Stimulated activated CD8-positive, alpha-beta memory T cell treated with anti-CD3 and anti-CD28 coated beads, Interleukin-4, amount 100 ng/mL, for 48 hours (primary cell): Measurements from ENCODE around the gene C21orf58.

Experiments
- DNase-seq: peaks from one replicate; pipeline ENCODE4 v3.0.0-alpha.2; 2020

Gene C21orf58

DNA sequence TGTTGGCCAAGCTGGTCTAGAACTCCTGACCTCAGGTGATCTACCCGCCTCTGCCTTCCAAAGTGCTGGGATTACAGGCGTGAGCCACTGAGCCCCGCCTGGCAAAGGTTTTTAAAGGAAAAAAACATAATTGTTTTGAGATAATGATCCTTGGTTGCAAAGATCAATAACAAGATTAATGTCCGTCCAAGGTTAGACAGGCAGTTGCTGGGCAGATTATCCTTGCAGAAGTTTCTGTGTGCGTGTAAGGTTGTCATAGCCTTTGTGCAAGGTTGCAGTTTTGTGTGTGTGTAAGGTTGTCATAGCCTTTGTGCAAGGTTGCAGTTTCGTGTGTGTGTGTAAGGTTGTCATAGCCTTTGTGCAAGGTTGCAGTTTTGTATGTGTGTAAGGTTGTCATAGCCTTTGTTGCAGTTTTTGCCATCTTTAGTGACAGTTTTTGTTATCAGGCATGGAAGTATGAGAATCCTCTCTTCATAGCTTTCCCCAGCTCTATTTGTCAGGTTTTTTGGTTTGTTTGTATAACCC, 34.0 kb downstream of the C21orf58 start:
- DNase-seq = no peak

- no peak for DNase-seq
These were observed 36.1 kb downstream of the C21orf58 start for GRCh38 chr21:46287541-46287940.

DNA sequence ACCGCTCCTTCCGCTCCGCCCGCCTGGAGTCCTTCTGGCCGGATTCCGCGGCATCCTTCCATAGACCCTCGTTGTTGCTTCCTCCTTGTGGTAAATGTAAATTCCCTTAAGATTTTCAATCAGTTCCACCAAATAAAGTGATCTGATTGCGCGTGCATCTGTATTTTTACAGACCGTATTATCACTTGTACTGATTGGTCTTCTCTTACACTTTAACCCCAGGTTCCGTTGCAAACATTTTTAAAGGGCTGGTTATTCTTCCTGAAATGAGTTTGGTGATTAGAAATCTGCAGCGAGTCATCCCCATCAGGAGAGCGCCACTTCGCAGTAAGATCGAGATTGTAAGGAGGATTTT, 37.0 kb downstream of the C21orf58 start:
- DNase-seq = no peak

DNA sequence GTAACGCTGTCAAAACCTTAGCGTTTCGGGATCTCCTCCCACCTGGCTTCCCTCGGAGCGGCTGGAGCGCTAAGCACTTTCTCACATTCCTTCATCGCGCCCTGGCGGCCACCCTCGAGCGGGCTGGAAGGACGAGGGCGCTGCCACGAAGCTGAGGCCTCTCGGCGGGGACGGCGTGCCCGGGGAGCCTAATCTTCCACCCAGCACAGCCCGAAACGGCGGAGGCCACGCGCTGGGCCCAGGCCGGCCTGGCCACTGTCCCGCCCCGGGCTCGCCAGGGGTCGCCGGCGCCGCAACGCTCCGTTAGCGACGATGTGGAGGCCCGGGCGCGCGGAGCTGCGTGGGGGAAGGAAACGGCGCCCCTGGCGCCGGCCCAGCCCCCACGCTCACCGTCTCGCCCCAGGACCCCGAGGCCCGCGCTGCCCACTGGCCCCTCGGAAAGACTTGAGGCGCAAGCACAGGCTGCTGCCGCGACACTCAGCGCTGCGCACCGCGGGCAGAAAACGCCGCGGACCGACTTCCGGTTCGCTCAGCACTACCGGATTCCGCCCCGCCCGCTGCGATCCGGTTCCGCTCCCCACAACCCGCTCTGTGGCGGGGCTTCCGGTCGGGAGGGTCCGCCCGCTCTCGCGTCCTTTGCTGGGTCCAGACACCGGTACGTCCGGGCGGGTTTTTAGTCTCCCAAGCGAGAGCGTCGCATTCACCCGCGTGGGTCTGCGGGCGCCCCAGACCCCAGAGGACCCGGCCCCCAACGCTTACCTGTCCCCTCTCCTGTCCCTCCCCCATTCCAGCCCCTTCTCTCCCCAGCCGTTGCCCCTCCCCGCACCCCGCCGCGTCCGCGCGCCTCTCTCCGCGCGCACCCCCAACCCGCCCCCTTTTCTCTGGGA, 37.7 kb downstream of the C21orf58 start, which contains the start of gene YBEY:
YBEY (plus strand) TSS at position 582 of the 887 bp plus-strand sequence. CDS start 572 bp downstream, outside the sequence.
- DNase-seq = peak; percentile 91

DNA sequence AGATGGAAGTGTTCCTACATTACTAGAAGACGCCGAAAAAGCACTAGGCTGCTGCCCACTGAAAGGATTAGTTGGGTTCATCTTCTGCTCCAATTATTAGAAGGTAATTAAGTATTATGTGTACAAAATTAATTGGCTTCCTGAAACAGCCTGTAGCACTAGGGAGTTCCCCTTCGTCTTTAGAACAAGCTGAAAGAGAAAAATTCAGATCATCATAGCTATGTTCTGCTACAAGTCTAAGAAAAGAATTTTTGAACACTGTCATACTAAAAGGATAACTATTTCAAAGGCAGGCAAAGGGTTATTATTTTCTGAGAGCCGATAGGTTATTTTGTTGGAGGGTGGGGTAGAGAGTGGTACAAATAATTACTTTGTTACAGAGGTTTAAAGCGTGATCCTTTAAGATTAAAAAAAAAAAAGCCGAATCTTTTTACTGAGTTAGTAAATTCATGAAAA, 38.4 kb downstream of the C21orf58 start, which contains the start of gene MCM3AP:
MCM3AP (minus strand) TSS at position 406 of the 456 bp plus-strand sequence; CDS start at position 81, 325 bp downstream.
- no peak for DNase-seq

- DNase-seq = no peak
These were observed 38.9 kb downstream of the C21orf58 start for GRCh38 chr21:46284733-46285132.

GRCh38 chr21:46284077-46284644, 39.5 kb downstream of the C21orf58 start:
- no peak for DNase-seq

DNA sequence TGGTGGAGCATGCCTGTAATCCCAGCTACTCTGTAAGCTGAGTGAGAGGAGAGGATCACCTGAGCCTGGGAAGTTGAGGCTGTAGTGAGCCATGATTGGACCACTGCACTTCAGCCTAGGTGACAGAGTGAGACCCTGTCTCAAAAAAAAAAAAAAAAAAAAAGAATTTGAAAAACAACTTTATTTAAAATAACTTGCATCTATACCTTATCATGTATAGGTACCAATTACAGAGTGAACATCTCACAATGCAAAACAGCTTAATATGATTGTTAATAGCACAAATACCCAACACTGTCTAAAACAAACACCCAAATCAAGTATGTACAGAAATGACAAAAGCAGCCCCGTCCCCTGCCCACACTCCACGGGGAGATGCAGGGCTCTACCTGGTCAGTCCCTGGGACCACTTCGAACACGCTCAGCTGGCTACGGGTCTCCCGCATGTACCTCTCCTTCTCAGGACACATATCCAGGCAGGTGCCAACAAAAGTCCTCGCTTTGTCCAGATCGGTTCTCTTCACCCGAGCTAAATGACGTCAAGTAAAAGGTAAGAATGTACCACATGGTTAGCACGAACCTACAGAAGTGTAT, 48.8 kb downstream of the C21orf58 start:
- DNase-seq = no peak

GRCh38 chr21:46273341-46273740, 50.3 kb downstream of the C21orf58 start:
- no peak for DNase-seq

GRCh38 chr21:46269466-46269865, 54.2 kb downstream of the C21orf58 start:
- no peak for DNase-seq

DNA sequence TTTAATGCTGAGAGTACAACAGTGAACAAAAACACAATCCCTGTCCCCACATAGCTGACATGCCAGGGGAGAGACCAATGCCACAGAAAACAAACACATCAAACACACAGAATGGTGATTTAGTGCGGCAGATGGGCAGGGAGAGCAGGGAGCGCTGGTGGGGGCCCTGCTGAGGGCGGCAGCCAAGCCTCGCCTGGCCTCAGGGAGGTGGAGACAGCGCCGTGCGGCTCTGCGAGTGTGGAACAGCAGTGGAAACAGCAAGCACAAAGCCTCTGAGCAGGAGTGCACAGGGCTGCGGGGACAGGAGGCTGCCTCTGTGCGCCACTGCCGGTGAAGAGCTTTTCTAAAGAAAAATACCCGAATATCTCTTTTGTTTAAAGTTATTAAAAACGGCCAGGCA, 55.3 kb downstream of the C21orf58 start:
- DNase-seq = no peak

GRCh38 chr21:46266946-46267345, 56.7 kb downstream of the C21orf58 start:
- DNase-seq = no peak

DNA sequence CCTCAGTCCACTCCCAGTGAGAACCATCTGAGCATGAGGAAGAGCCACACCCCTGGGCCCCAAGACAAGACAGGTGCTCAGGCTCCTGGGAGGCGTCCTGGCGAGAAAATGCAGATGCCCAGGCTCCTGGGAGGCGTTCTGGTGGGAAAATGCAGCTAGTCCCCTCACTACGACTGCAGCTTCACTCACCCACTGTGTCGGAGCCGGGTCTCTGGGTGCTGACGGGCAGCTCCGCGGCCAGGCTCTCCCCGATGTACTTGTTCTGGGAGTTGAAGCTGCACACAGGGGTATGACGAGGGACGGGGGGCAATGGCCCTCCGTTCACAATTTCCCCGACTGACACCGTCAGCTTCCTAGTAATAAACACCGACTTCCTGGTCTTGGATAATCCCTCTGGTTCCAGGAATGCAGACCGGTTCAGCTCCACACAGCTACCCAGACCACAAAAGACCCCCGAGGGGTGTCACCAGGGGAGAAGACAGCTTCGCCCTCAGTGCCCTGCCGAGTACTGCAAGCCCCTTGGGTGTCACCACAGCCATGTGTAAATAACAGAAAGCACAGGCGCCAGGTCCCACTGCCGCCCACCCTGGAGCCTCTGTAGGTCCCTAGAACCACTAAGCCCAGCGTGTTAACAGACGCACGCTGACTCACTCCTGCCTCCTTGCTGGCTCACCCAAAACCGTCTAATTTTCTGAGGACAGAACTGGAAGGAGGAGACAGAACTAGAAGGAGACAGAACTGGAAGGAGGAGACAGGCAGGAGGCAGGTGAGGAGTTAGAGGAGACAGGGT, 57.7 kb downstream of the C21orf58 start:
- DNase-seq = no peak

- no peak for DNase-seq
These were observed 59.0 kb downstream of the C21orf58 start for GRCh38 chr21:46264690-46265144.

DNA sequence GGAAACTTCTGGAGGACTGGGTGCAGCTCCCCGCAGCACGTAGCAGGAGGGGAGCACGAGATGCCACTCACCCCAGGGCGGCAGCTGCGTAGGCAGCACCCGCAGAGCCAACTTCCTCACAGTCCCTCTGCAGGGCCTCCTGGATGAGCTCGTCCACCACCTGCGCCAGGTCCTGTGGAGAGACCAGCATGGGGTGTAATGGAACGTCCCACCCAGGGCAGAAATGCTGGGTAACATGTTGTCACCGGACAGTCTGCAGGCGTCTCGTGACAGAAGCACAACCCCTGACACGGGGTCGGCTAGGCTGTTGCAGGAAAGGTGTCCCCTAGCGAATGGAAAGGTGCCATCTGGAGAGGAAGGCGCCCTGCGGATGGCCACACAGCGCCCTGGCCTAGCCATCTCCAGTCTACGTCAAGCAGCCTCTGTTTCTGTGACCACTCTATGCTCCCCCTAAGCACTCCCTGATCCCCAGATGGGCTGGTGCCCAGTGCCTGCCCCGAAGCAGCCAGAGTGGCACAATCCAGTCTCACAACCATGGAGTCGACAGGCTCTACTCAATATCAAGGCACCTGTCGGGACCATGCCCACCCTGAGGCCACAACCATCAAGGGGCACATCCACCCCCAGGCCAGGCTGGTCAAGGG, 59.5 kb downstream of the C21orf58 start:
- DNase-seq = no peak

GRCh38 chr21:46256501-46256994, 67.1 kb downstream of the C21orf58 start:
- DNase-seq = no peak

DNA sequence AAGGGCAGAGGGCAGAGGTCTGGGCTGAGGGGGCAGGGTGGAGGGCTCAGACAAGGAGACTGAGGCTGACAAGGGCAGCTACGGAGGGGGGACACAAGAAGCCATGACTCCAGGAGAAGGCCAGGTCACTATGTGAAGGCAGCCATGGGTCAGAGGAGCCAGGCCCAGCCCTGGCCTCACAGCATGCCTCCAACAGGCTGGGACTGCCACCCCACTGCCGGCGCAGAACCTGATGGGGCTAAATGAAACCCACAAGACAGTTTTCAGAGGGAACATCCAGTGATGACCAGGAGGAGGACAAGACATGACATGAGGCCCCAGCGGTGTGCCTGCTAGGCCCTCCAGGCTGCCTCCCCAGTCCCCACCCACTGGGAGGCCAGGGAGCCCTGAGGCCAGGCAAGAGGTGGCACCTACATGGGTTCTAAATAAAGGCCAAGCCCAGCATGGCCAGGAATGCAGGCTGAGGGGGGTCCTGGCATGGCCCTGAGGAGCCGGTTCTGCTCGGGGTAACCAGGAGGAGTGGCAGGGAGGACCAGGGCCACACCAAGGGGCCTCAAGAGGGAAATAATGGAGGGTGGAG, 67.8 kb downstream of the C21orf58 start:
- no peak for DNase-seq

GRCh38 chr21:46255166-46255565, 68.5 kb downstream of the C21orf58 start:
- no peak for DNase-seq

DNA sequence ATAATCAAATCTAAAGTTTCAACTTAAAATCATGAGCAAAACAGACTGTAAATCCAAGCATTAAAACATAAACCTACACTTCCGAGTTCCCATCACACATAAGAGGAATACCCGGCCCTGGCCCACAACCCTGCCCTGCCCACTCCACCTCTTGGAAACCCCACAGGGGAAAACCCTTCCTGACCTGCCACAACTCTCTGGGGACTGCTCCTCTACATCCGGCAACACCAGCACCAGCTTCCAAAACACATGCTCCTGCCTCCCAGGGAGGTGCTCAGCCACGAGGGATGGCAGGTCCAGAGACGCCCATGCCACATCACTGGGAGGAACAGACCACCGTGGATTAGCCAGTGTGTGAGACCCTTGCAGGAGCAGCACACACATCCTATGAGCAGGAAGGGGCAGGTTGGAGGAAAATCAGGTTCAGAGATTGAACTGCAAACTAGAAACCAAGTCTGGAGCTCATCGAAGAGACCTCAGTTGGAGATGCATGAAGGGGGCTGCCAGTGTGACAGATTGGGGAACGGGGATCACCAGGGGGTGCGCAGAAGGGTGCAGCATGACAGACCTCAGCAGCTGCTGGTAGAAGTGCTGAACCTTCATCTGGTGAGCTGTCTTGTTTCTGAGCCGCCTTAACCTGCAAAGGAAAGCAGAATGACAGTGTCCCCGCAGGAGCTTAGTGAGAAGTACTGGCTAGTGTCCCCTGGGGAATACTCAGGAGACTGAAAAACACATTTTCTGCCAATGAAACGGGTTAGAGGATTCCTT, 69.3 kb downstream of the C21orf58 start:
- DNase-seq = no peak

DNA sequence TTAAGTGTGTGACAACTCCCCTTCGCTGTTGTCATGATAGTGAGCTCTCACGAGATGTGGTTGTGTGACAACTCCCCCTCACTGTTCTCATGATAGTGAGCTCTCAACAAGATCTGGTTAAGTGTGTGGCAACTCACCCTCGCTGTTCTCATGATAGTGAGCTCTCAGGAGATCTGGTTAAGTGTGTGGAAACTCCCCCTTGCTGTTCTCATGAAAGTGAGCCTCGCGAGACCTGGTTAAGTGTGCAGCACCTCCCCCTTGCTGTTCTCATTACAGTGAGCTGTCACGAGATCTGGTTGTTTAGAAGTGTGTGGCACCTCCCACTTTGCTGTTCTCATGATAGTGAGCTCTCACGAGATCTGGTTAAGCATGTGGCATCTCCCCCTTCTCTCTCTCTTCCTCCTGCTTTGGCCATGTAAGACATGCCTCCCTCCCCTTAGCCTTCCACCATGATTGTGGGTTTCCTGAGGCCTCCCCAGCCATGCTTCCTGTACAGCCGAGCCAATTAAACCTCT, 70.0 kb downstream of the C21orf58 start:
- peak; percentile 62 for DNase-seq
